ENCODE results near the gene DKKL1.

Gene DKKL1

DNA sequence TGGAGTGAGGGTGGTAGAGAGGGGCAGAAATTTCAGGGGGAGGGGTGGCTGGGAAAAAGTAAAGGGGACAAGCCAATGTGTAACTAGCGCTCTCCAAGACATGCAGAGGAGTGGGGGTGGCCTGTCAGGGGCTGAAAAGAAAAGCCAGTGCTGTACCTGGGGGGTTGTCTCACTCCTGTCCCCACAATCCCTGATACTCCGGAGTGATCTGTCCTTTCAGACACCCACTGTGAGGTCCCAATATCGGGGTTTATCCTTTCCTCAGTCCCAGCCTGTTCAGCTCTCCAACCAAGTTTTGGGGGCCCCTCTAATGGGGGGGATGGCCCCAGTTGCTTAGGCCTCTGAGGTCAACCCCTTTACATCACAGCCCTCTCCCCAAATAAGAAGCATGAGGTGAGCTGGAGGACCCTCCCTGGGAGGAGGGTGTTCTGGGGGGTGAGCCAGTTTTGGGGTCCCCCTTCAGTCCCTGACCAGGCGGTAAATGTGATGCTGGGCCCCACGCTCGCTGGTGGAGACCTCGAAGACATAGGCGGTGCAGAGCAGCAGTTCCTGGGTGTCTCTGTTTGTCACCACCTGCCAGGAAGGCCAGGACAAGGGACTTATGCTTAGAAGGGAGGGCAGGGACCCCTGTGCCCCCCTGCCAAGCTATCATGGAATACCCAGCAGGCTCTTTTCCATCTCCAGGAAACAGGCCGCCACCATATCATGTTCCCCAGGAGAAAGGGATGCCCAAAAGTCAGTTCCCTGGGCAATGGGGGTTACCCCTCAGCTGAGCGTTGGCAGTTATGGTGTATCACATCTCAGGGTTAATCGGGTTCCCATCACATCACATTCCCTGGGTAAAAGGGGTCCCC lies 22.6 kb upstream of the DKKL1 start:
- Mint-ChIP-seq H3K9me3 (no peaks in the 10 kb centered on the region), H3K27me3 (ENCODE audit: low read depth) (peaks cover 9% of the 10 kb centered on the region), H3K36me3 (ENCODE audit: low read depth) (peaks cover 59% of the 10 kb centered on the region), H3K27ac (peak overlapping the region in 1 of 3 experiments; percentile 90), H3K4me1 (peaks cover 25% of the 10 kb centered on the region), H3K4me3 (no peak overlapping the region)
- TF ChIP-seq, protein P1, sequence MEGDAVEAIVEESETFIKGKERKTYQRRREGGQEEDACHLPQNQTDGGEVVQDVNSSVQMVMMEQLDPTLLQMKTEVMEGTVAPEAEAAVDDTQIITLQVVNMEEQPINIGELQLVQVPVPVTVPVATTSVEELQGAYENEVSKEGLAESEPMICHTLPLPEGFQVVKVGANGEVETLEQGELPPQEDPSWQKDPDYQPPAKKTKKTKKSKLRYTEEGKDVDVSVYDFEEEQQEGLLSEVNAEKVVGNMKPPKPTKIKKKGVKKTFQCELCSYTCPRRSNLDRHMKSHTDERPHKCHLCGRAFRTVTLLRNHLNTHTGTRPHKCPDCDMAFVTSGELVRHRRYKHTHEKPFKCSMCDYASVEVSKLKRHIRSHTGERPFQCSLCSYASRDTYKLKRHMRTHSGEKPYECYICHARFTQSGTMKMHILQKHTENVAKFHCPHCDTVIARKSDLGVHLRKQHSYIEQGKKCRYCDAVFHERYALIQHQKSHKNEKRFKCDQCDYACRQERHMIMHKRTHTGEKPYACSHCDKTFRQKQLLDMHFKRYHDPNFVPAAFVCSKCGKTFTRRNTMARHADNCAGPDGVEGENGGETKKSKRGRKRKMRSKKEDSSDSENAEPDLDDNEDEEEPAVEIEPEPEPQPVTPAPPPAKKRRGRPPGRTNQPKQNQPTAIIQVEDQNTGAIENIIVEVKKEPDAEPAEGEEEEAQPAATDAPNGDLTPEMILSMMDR (IDR thresholded peaks at IDR 0.05; ENCODE audit: unreplicated experiment in 3 of 3): no peak

DNA sequence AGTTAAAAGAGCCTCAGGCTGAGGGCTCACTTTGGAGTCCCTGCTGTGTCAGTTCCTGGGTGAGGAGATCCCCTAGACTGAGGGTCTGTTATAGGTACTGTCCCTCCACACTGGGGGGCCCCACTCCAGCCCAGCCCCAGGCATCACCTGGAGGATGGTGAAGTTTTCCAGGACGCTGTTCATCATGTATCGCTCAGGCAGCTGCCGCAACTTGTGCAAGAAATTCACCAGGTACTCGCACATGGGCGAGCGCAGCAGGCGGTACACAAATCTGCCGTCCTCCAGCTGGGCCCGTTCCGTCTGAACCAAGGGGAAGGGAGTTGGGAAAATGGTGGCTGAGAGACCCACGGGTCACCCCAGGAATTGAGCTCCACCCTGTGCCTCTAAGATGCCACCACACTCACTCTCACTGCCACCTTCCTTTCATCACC lies 21.4 kb upstream of the DKKL1 start:
- Mint-ChIP-seq H3K36me3 (ENCODE audit: low read depth) (peaks cover 71% of the 10 kb centered on the region), H3K27me3 (ENCODE audit: low read depth) (peaks cover 9% of the 10 kb centered on the region), H3K27ac (no peak overlapping the region), H3K9me3 (no peaks in the 10 kb centered on the region), H3K4me3 (no peak overlapping the region), H3K4me1 (peaks cover 25% of the 10 kb centered on the region)
- TF ChIP-seq, protein P1 (IDR thresholded peaks at IDR 0.05; ENCODE audit: unreplicated experiment in 3 of 3): no peak

DNA sequence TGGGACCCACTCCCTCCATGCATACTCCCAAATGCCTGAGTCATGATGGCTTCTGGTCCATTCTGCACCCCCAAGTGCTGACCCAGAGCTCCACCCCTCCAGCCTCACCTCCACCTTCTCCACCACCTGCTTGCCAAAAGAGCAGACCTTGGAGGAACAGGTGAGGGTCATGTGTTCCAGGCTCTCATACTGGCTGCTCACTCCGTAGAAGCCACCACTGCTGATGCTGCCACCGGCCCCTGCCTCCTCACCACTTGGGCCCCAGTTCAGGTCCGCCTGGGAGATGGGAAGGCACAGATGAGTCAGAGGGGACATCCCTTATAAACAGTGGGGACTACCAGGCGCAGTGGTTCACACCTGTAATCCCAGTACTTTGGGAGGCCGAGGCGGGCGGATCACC lies 20.6 kb upstream of the DKKL1 start:
- peak overlapping the region in 1 of 3 experiments; percentile 3 for H3K27ac Mint-ChIP-seq
- TF ChIP-seq, protein P1 (IDR thresholded peaks at IDR 0.05; ENCODE audit: unreplicated experiment in 3 of 3): no peak

DNA sequence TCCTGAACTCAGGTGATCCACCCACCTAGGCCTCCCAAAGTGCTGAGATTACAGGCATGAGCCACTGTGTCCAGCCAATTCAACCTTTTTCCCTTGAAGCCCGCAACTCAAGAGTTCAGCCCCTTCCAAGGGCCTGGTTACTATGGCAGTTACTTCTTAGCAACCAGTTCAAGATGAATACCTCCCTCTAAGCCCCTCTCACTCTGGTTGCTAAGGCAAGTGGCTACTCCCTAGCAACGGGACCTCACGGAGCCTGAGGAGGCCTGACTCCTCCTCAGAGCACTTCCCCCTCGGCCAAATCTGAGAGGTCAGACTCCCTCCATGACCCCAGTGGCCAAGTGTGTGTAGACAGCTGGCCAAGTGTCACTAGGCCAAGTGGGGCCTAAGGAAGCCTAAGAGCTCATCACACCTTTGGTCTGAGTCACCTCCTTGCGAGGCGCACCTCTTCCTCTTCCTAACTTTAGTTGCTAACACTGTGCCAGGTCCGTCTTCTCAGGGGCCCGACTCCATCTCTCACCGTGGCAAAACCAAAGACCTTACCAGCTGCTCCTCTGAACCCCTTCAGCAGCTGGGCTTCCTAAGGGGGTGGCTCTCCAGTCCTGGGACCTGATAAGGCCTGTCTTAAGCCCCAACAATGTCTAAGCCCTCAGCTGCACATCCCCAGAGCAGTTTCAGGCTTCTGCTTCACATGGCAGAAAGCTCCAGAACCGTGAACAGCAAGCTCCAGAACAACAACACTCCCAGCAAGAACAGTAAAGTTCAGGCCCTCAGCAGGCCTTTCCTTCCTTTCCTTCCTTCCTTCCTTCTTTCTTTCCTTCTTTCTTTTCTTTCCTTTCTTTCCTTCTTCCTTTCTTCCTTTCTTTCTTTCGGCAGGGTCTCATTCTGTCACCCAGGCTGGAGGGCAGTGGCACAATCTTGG lies 18.9 kb upstream of the DKKL1 start:
- H3K9me3 Mint-ChIP-seq: no peaks in the 10 kb centered on the region
- peak overlapping the region in 1 of 3 experiments; percentile 29 for H3K4me3 Mint-ChIP-seq
- peak overlapping the region in 1 of 3 experiments; percentile 51 for H3K27ac Mint-ChIP-seq
- peaks cover 3% of the 10 kb centered on the region for H3K27me3 Mint-ChIP-seq (ENCODE audit: low read depth)
- peaks cover 17% of the 10 kb centered on the region for H3K4me1 Mint-ChIP-seq
- H3K36me3 Mint-ChIP-seq (ENCODE audit: low read depth): peaks cover 93% of the 10 kb centered on the region
- TF ChIP-seq, protein P1 (IDR thresholded peaks at IDR 0.05; ENCODE audit: unreplicated experiment in 3 of 3): no peak

More for the DNA sequence above, 20.6 kb upstream of the DKKL1 start:
- Mint-ChIP-seq H3K4me3 (no peak overlapping the region), H3K36me3 (ENCODE audit: low read depth) (peaks cover 79% of the 10 kb centered on the region), H3K9me3 (no peaks in the 10 kb centered on the region), H3K27me3 (ENCODE audit: low read depth) (peaks cover 9% of the 10 kb centered on the region), H3K4me1 (peaks cover 25% of the 10 kb centered on the region)

DNA sequence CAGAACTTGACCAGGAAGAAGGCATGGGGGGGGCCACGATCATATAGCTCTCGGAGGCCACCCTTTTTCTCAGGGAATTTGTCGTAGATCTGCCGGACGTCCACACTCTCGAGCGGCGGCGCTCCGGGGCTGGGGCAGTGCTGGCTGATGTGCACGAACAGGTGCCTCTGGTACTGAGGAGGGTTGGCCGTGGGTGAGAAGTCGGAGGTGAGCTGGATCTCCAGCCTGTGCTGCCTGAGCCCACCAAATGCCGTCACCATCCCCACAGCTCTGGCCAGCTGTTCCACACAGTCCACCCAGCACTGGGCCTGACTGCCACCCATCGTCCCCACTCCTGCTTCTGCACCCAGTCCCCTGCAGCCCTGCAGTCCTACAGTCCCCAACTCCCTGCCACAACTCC lies 16.5 kb upstream of the DKKL1 start:
- peaks cover 95% of the 10 kb centered on the region for H3K36me3 Mint-ChIP-seq (ENCODE audit: low read depth)
- H3K4me1 Mint-ChIP-seq: peaks cover 10% of the 10 kb centered on the region
- no peaks in the 10 kb centered on the region for H3K27me3 Mint-ChIP-seq (ENCODE audit: low read depth)
- H3K9me3 Mint-ChIP-seq: no peaks in the 10 kb centered on the region
- H3K4me3 Mint-ChIP-seq: no peak overlapping the region
- no peak overlapping the region for H3K27ac Mint-ChIP-seq
- TF ChIP-seq, protein P1 (IDR thresholded peaks at IDR 0.05; ENCODE audit: unreplicated experiment in 3 of 3): no peak

Measured in nephron (organoid).